C4-2B (cell line): ENCODE data around the gene CELSR2.

Experiments
- CTCF ChIP-seq: fragments of 450-650 bp; conservative IDR thresholded peaks from 2 replicates; pipeline ENCODE4 v1.5.1; 2017; ENCODE audit warnings: mild to moderate bottlenecking
- ZFX ChIP-seq: fragments of 450-650 bp; IDR thresholded peaks from 2 replicates; pipeline ENCODE4 v1.6.1; 2017

GRCh38 chr1:109296782-109297181 is 47.4 kb downstream of the CELSR2 start:
- no peak for TF ChIP-seq CTCF
- TF ChIP-seq ZFX: no peak
